ENCODE measurements around the gene IFI16.

DNA sequence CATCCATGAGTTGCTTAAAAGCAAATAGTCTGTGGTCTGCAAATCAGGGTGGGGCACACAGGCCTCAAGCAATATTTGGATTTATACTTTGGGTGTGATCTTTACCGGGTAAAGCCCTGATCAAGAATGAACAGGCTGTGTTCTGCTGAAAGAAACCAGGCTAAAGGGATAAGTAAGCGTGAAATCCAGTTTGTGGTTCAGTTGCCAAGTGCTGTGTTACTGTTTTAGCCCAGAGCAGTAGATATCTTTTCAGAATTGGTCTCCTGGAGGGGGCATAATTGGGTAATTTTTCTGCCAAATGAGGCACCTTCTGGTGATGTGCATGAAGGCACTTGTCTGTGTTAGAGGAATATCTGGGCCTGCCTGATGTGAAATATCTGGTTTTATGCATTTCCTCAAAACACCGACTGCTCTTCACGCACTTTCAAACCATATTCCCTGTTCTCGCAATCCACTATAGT, 45.5 kb downstream of the IFI16 start:
- TF ChIP-seq, protein P1, sequence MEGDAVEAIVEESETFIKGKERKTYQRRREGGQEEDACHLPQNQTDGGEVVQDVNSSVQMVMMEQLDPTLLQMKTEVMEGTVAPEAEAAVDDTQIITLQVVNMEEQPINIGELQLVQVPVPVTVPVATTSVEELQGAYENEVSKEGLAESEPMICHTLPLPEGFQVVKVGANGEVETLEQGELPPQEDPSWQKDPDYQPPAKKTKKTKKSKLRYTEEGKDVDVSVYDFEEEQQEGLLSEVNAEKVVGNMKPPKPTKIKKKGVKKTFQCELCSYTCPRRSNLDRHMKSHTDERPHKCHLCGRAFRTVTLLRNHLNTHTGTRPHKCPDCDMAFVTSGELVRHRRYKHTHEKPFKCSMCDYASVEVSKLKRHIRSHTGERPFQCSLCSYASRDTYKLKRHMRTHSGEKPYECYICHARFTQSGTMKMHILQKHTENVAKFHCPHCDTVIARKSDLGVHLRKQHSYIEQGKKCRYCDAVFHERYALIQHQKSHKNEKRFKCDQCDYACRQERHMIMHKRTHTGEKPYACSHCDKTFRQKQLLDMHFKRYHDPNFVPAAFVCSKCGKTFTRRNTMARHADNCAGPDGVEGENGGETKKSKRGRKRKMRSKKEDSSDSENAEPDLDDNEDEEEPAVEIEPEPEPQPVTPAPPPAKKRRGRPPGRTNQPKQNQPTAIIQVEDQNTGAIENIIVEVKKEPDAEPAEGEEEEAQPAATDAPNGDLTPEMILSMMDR (IDR thresholded peaks at IDR 0.05) = no peak
- TF ChIP-seq POLR2A (IDR thresholded peaks at IDR 0.05) = no peak

Data from testis (tissue), 2 donors.